ENCODE results near the gene RNF103. TPM values are rescaled to one million over a fixed set of nuclear protein-coding genes. Genes with fewer than 3 reads are reported as not detected.
"Not testable (repeated sequence)": the region's sequence is repeated elsewhere in the genome, so short reads cannot be mapped to it uniquely, and the experiment has no call there.

Gene RNF103, protein sequence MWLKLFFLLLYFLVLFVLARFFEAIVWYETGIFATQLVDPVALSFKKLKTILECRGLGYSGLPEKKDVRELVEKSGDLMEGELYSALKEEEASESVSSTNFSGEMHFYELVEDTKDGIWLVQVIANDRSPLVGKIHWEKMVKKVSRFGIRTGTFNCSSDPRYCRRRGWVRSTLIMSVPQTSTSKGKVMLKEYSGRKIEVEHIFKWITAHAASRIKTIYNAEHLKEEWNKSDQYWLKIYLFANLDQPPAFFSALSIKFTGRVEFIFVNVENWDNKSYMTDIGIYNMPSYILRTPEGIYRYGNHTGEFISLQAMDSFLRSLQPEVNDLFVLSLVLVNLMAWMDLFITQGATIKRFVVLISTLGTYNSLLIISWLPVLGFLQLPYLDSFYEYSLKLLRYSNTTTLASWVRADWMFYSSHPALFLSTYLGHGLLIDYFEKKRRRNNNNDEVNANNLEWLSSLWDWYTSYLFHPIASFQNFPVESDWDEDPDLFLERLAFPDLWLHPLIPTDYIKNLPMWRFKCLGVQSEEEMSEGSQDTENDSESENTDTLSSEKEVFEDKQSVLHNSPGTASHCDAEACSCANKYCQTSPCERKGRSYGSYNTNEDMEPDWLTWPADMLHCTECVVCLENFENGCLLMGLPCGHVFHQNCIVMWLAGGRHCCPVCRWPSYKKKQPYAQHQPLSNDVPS
- total RNA-seq (ENCODE audit: unreplicated experiment), result 25.2 TPM
- long read RNA-seq, partial matches to known transcripts, result 0 of 3 reads
- long read RNA-seq, other reads (novel, unspliced or antisense), result 0 of 3 reads

DNA sequence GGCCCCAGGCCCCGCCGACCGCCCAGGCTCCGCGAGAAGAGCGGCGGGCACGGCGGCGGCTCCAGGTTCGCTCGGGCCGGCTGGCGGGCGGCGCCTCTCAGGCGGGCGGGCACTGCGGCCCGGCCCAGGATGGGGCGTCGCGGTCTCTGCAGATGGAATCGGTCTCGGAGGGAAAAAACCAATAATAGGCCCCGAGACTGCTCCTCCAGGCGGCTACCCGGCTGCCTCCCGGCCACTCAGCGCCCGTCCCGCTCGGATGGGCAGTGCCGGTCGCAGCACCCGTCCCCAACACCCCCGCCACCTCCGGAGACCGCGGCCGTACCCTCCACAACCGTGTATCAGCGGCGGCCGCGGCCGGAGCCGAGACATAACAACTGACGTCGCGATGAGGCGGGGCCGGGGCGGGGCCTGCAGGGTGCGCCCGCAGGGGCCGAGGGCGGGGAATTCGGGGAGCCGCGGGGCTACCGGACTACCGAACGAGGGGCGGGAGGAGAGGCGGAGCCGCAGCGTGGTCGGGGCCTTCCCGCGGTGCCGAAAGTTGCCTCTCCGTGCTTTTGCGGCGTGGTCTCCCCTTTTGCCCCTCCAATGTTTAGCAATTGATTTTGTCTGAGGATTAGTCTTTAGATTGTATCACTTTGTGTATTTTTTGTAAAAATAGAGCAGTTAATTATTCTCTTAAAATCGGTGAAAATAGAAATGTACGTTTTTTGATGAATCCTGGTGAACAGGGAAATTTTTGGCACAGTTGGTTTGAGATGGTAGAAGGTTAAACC lies at the start of gene RNF103:
TSS of gene RNF103 (minus strand) at position 372 of the 773 bp plus-strand sequence. CDS start 979 bp downstream, outside the sequence.
- peak within 1 kb of the TSS; percentile 93 for H3K4me3 Mint-ChIP-seq (ENCODE audit: unreplicated experiment)
- TF ChIP-seq, protein P1, sequence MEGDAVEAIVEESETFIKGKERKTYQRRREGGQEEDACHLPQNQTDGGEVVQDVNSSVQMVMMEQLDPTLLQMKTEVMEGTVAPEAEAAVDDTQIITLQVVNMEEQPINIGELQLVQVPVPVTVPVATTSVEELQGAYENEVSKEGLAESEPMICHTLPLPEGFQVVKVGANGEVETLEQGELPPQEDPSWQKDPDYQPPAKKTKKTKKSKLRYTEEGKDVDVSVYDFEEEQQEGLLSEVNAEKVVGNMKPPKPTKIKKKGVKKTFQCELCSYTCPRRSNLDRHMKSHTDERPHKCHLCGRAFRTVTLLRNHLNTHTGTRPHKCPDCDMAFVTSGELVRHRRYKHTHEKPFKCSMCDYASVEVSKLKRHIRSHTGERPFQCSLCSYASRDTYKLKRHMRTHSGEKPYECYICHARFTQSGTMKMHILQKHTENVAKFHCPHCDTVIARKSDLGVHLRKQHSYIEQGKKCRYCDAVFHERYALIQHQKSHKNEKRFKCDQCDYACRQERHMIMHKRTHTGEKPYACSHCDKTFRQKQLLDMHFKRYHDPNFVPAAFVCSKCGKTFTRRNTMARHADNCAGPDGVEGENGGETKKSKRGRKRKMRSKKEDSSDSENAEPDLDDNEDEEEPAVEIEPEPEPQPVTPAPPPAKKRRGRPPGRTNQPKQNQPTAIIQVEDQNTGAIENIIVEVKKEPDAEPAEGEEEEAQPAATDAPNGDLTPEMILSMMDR (IDR thresholded peaks at IDR 0.05; ENCODE audit: partially characterized antibody, unreplicated experiment), result no peak
- H3K9me3 Mint-ChIP-seq (ENCODE audit: unreplicated experiment), result peaks cover 3% of the 10 kb centered on the region
- H3K27me3 Mint-ChIP-seq (ENCODE audit: unreplicated experiment), result peaks cover 12% of the 10 kb centered on the region
- H3K27ac Mint-ChIP-seq (ENCODE audit: unreplicated experiment), result peak within 1 kb of the TSS; percentile 86
- no peaks in the 10 kb centered on the region for H3K36me3 Mint-ChIP-seq (ENCODE audit: unreplicated experiment)
- H3K4me1 Mint-ChIP-seq (ENCODE audit: low read depth, unreplicated experiment), result peaks cover 5% of the 10 kb centered on the region
- DNase-seq, result peak; percentile 95

DNA sequence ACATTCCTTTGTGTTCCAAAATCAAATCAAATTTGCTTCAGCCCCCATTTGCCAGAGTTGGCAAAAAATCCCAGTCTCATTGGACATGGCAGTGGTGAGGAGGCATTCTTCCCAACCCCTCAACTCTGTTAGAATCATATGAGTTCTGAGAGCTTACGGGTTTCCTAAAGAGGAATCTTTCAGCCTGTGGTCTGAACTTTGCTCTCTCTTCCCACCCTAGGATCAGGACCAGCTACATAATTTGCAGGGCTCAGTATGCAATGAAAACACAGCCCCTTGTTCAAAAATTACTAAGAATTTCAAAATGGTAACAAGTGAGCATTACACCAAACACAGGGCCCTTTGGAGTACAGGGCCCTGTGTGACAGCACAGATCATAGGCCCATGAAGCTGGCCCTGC lies 49.3 kb upstream of the RNF103 start:
- H3K9me3 Mint-ChIP-seq (ENCODE audit: unreplicated experiment), result no peaks in the 10 kb centered on the region

DNA sequence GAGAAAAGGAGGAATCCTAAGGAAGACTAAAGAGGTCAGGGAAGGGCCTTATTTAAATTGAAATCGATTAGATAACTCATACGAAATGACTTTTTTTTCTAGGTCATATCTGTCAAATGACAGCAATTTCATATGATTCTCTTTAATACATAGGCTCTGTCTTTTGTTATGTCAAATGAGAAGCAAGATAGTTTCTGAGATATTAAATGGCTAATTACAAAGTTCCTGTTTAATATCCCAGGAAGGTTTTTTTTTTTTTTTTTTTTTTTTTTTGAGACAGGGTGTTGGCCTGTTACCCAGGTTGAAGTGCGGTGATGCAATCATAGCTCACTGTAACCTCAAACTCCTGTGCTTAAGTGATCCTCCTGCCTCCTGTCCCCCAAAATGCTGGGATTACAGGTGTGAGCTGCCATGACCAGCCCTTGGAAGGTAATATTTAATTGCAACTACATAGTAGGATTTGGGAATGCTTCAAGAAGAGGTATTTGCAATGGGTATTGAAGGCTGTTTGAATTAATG lies 48.4 kb upstream of the RNF103 start:
- TF ChIP-seq, protein P1 (IDR thresholded peaks at IDR 0.05; ENCODE audit: partially characterized antibody, unreplicated experiment), result no peak
- Mint-ChIP-seq H3K4me3 (ENCODE audit: unreplicated experiment) (no peak overlapping the region), H3K27ac (ENCODE audit: unreplicated experiment) (no peak overlapping the region), H3K4me1 (ENCODE audit: low read depth, unreplicated experiment) (no peaks in the 10 kb centered on the region), H3K9me3 (ENCODE audit: unreplicated experiment) (no peaks in the 10 kb centered on the region), H3K27me3 (ENCODE audit: unreplicated experiment) (peaks cover 4% of the 10 kb centered on the region), H3K36me3 (ENCODE audit: unreplicated experiment) (no peaks in the 10 kb centered on the region)
- no peak for DNase-seq

More for the DNA sequence above, 49.3 kb upstream of the RNF103 start:
- no peak for DNase-seq
- no peaks in the 10 kb centered on the region for H3K36me3 Mint-ChIP-seq (ENCODE audit: unreplicated experiment)
- no peak overlapping the region for H3K4me3 Mint-ChIP-seq (ENCODE audit: unreplicated experiment)
- H3K27me3 Mint-ChIP-seq (ENCODE audit: unreplicated experiment), result peaks cover 4% of the 10 kb centered on the region
- TF ChIP-seq, protein P1 (IDR thresholded peaks at IDR 0.05; ENCODE audit: partially characterized antibody, unreplicated experiment), result no peak
- no peaks in the 10 kb centered on the region for H3K4me1 Mint-ChIP-seq (ENCODE audit: low read depth, unreplicated experiment)
- no peak overlapping the region for H3K27ac Mint-ChIP-seq (ENCODE audit: unreplicated experiment)

DNA sequence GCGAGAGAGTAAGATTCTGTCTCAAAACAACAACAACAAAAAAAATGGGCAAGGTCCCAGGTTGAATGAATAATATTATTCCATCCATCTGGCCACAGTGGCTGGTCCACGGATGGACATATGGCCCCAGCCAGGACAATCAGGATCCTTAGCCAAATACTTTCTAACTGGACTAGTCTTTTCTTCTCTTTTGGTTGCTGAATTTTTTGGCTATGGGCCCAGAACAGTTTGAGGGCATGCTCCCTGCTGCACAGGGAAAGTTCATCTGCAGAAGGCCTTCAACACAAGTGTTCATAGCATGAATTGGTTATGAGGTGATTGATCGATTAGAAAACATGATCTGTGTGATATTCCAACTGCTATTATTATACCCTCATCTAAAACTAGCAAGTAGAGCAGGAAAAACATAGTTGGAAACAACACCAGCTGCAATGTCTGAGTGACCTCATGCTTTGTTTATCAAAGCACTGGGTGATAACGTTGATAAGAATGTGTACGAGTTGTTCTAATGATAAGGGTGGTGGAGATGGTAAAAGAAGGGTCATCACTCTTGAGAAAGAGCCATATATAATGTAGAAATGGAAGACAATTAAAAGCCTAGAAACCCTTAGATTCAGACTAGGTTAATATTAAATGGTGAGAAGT lies 47.8 kb upstream of the RNF103 start:
- Mint-ChIP-seq H3K4me3 (ENCODE audit: unreplicated experiment) (no peak overlapping the region), H3K27me3 (ENCODE audit: unreplicated experiment) (peaks cover 4% of the 10 kb centered on the region), H3K9me3 (ENCODE audit: unreplicated experiment) (no peaks in the 10 kb centered on the region), H3K4me1 (ENCODE audit: low read depth, unreplicated experiment) (no peaks in the 10 kb centered on the region), H3K36me3 (ENCODE audit: unreplicated experiment) (no peaks in the 10 kb centered on the region), H3K27ac (ENCODE audit: unreplicated experiment) (no peak overlapping the region)
- TF ChIP-seq, protein P1 (IDR thresholded peaks at IDR 0.05; ENCODE audit: partially characterized antibody, unreplicated experiment), result no peak
- no peak for DNase-seq

DNA sequence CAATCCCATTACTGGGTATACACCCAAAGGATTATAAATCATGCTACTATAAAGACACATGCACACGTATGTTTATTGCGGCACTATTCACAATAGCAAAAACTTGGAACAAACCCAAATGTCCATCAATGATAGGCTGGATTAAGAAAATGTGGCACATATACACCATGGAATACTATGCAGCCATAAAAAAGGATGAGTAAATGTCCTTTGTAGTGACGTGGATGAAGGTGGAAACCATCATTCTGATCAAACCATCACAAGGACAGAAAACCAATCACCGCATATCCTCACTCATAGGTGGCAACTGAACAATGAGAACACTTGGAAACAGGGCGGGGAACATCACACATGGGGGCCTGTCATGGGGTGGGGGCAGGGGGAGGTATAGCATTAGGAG lies 45.7 kb upstream of the RNF103 start:
- not testable (repeated sequence) for H3K4me1 Mint-ChIP-seq (ENCODE audit: low read depth, unreplicated experiment); H3K4me3 Mint-ChIP-seq (ENCODE audit: unreplicated experiment); H3K27me3 Mint-ChIP-seq (ENCODE audit: unreplicated experiment); DNase-seq; H3K27ac Mint-ChIP-seq (ENCODE audit: unreplicated experiment); H3K36me3 Mint-ChIP-seq (ENCODE audit: unreplicated experiment); H3K9me3 Mint-ChIP-seq (ENCODE audit: unreplicated experiment)

All from glutamatergic neuron (in vitro differentiated cells).